B cell (primary cell): ENCODE results near the gene SNAPC3. TPM values are rescaled to one million over a fixed set of nuclear protein-coding genes. Genes with fewer than 3 reads are reported as not detected.

ENCODE experiments used
- ATAC-seq: fragments of 200-7000 bp; cut with Tn5 transposase; one replicate; pipeline ENCODE4 v1.10.0; 2021; ENCODE audit warnings: low read depth, mild to moderate bottlenecking, moderate number of reproducible peaks, moderate library complexity
- CTCF ChIA-PET: fragments of 350-600 bp; sonication (Branson Sonifier 250); formaldehyde crosslinking; loops from one replicate; lab custom pipeline; 2021; ENCODE audit warnings: antibody characterized with exemption, inconsistent platforms; lab: Charles Lee
- POLR2A ChIA-PET: fragments of 350-600 bp; sonication (Branson Sonifier 250); formaldehyde crosslinking; loops from one replicate; lab custom pipeline; 2021; ENCODE audit warnings: antibody characterized with exemption; lab: Charles Lee
- DNase-seq: peaks from one replicate; pipeline ENCODE4 v3.0.0; 2013
- H2AFZ ChIP-seq: 2 replicates; pipeline ENCODE4 v1.6.1; 2012; ENCODE audit warnings: mild to moderate bottlenecking, low read depth, low read length; ENCODE audit not compliant: insufficient read depth, poor library complexity, severe bottlenecking
- H3K27ac ChIP-seq, 2 donors: 1 replicate in 1 of 2; 2 replicates in 1 of 2; pipeline ENCODE4 v1.5.1; 2012 to 2013; ENCODE audit warnings: low read length in 2 of 2, mild to moderate bottlenecking in 2 of 2, moderate library complexity in 1 of 2
- H3K27me3 ChIP-seq, 4 experiments: fragments of 200-600 bp in 1 of 4; sonication (generic) in 1 of 4; replicated peaks in 1 of 4; 1 replicate in 2 of 4; 2 replicates in 2 of 4; pipeline versions ENCODE4 v1.6.1 to v1.7.0; 2013 to 2016; ENCODE audit warnings: low read length in 3 of 4, mild to moderate bottlenecking in 2 of 4, mixed read lengths in 1 of 4, moderate library complexity in 1 of 4; ENCODE audit not compliant: insufficient read depth in 4 of 4, control insufficient read depth in 3 of 4; ENCODE audit errors: control extremely low read depth in 1 of 4
- H3K36me3 ChIP-seq, 2 experiments: replicated peaks in 1 of 2; 1 replicate in 1 of 2; 2 replicates in 1 of 2; pipeline versions ENCODE4 v1.6.1 to v1.7.1; 2013; ENCODE audit warnings: low read length in 1 of 2; ENCODE audit not compliant: insufficient read depth in 2 of 2, control insufficient read depth in 1 of 2; ENCODE audit errors: control extremely low read depth in 1 of 2, extremely low read depth in 1 of 2
- H3K4me1 ChIP-seq, 2 donors: fragments of 200-600 bp in 1 of 2; sonication (generic) in 1 of 2; 1 replicate in 1 of 2; 2 replicates in 1 of 2; pipeline versions ENCODE4 v1.5.1 to v1.6.1; 2013 to 2017; ENCODE audit warnings: low read length in 2 of 2; ENCODE audit not compliant: control insufficient read depth in 2 of 2, insufficient read depth in 2 of 2
- H3K4me2 ChIP-seq: replicated peaks from 2 replicates; pipeline ENCODE3; 2012; ENCODE audit warnings: mild to moderate bottlenecking, low read depth, low read length; ENCODE audit not compliant: poor library complexity, severe bottlenecking
- H3K4me3 ChIP-seq, 5 experiments: fragments of 200-600 bp in 1 of 5; sonication (generic) in 1 of 5; 1 replicate in 3 of 5; 2 replicates in 2 of 5; pipeline versions ENCODE4 v1.5.1 to v1.7.0; 2011 to 2016; ENCODE audit warnings: low read length in 4 of 5, mild to moderate bottlenecking in 4 of 5, low read depth in 2 of 5, control low read depth in 1 of 5, moderate library complexity in 1 of 5; ENCODE audit not compliant: insufficient read depth in 1 of 5; ENCODE audit errors: control extremely low read depth in 1 of 5, extremely low read depth in 1 of 5
- H3K79me2 ChIP-seq: fragments of 200-600 bp; sonication (generic); one replicate; pipeline ENCODE4 v1.6.0; 2016; ENCODE audit warnings: low read length; ENCODE audit not compliant: control insufficient read depth, insufficient read depth
- H3K9ac ChIP-seq: fragments of 200-600 bp; sonication (generic); 2 replicates; pipeline ENCODE4 v1.6.1; 2017; ENCODE audit warnings: mild to moderate bottlenecking, low read length, moderate library complexity
- H3K9me3 ChIP-seq, 3 donors: one replicate each; pipeline versions ENCODE4 v1.6.1 to v1.7.1; 2013; ENCODE audit warnings: low read length in 2 of 3; ENCODE audit not compliant: control insufficient read depth in 2 of 3, insufficient read depth in 1 of 3; ENCODE audit errors: control extremely low read depth in 1 of 3
- H4K20me1 ChIP-seq: 2 replicates; pipeline ENCODE4 v1.6.0; 2012; ENCODE audit warnings: mild to moderate bottlenecking, low read length; ENCODE audit not compliant: insufficient read depth, control insufficient read depth, poor library complexity, severe bottlenecking
- H3K27ac Mint-ChIP-seq: one replicate; pipeline ENCODE4 v1.8.0; 2021; ENCODE audit warnings: mixed read lengths
- H3K27me3 Mint-ChIP-seq: one replicate; pipeline ENCODE4 v1.8.0; 2021; ENCODE audit warnings: mixed read lengths
- H3K4me1 Mint-ChIP-seq: one replicate; pipeline ENCODE4 v1.8.0; 2021; ENCODE audit warnings: mixed read lengths
- H3K4me3 Mint-ChIP-seq: one replicate; pipeline ENCODE4 v1.8.0; 2021; ENCODE audit warnings: mixed read lengths
- H3K9me3 Mint-ChIP-seq: one replicate; pipeline ENCODE4 v1.8.0; 2022; ENCODE audit warnings: mixed read lengths; ENCODE audit not compliant: insufficient read depth
- CTCF ChIP-seq: fragments of 200-600 bp; IDR thresholded peaks from one replicate; pipeline ENCODE4 v1.8.0; 2022; ENCODE audit warnings: antibody characterized with exemption, mild to moderate bottlenecking
- EZH2 ChIP-seq: IDR thresholded peaks from 2 replicates; pipeline ENCODE4 v1.6.1; 2012; ENCODE audit warnings: borderline replicate concordance, low read depth, mild to moderate bottlenecking, moderate library complexity, low read length; ENCODE audit not compliant: insufficient read depth, poor library complexity, severe bottlenecking
- WGBS: methylation state at CpG from one replicate; pipeline ENCODE4 v1.1.5; 2013; ENCODE audit warnings: missing lambda C conversion rate; ENCODE audit not compliant: insufficient coverage; 5-methylcytosine and 5-hydroxymethylcytosine counted together
- intact Hi-C: fragments of 100-400 bp; cut with micrococcal nuclease; formaldehyde crosslinking; loops from one replicate; pipeline ENCODE4 v1.10.0; 2022
- polyA plus RNA-seq: library from polyadenylated mRNA; depleted of rRNA; stranded (reverse); fragments of >200 nt; gene quantifications from 2 replicates; pipeline ENCODE4 v1.2.3, GENCODE V29; 2012
- total RNA-seq, 2 donors: library from RNA; stranded (reverse); fragments of 120-200 nt in 1 of 2; gene quantifications; 1 replicate in 1 of 2; 2 replicates in 1 of 2; pipeline versions ENCODE4 v1.2.3 to v1.2.4, GENCODE V29; 2013 to 2022

Gene SNAPC3
- total and polyA plus RNA-seq, 2 donors (not counting 1 experiment from before 2014, with no cell fraction given), result 16.6 to 48.3 TPM

GRCh38 chr9:15505921-15506320, 83.2 kb downstream of the SNAPC3 start:
- Histone ChIP-seq H3K9me3 (no peaks in the 10 kb centered on the region), H3K9ac (no peak overlapping the region), H2AFZ (no peak overlapping the region), H3K4me1 (peaks cover 7 to 23% of the 10 kb centered on the region in 2 donors), H3K4me2 (no peak overlapping the region), H3K27me3 (no peaks in the 10 kb centered on the region), H4K20me1 (peaks cover 42% of the 10 kb centered on the region), H3K79me2 (peaks cover 76% of the 10 kb centered on the region), H3K27ac (peak overlapping the region in 1 of 2 donors; percentile 1), H3K4me3 (no peak overlapping the region), H3K36me3 (peaks cover 0 to 41% of the 10 kb centered on the region in 2 experiments)
- Mint-ChIP-seq H3K4me1 (peaks cover 56% of the 10 kb centered on the region), H3K27ac (no peak overlapping the region), H3K9me3 (no peaks in the 10 kb centered on the region), H3K4me3 (no peak overlapping the region), H3K27me3 (no peaks in the 10 kb centered on the region)
- no peak for ATAC-seq
- POLR2A ChIA-PET, result no interaction called here
- peak; percentile 56 for DNase-seq
- TF ChIP-seq EZH2 (no peak), CTCF (peak; percentile 63)
- 61% methylated on average over 3 of the region's 3 CpGs for WGBS
- CTCF ChIA-PET, result interaction anchor here (0.7 to 4.2 kb wide), 7 partner anchors 10 to 295 kb away, joined by 3 to 31 read pairs (median 3); partner anchors contain the start of gene CCDC171
- intact Hi-C loops, result loop anchor here (5.0 kb wide), 1 partner anchor 34 kb away; no protein-coding TSS in a partner anchor
